Measurements from ENCODE around the gene SLC38A1.
"Not testable (repeated sequence)": the region's sequence is repeated elsewhere in the genome, so short reads cannot be mapped to it uniquely, and the experiment has no call there.

SLC38A1 gene

GRCh38 chr12:46268583-46269428, at the start of gene SLC38A1:
Gene SLC38A1, minus strand, starts transcription at chr12:46269043. Its CDS starts 29,243 bp downstream, at chr12:46239800.
- peak; percentile 60 for DNase-seq

GRCh38 chr12:46318037-46318436, 49.2 kb upstream of the SLC38A1 start:
- DNase-seq = no peak

GRCh38 chr12:46304070-46304469, 35.2 kb upstream of the SLC38A1 start:
- no peak for DNase-seq

- no peak for DNase-seq
Measured at GRCh38 chr12:46303039-46303666, 34.3 kb upstream of the SLC38A1 start.

- DNase-seq = peak; percentile 74
Measured at GRCh38 chr12:46300910-46301309, 32.1 kb upstream of the SLC38A1 start.

- peak; percentile 58 for DNase-seq
Measured at GRCh38 chr12:46299851-46300250, 31.0 kb upstream of the SLC38A1 start.

GRCh38 chr12:46298261-46298660, 29.4 kb upstream of the SLC38A1 start:
- DNase-seq = no peak

DNA sequence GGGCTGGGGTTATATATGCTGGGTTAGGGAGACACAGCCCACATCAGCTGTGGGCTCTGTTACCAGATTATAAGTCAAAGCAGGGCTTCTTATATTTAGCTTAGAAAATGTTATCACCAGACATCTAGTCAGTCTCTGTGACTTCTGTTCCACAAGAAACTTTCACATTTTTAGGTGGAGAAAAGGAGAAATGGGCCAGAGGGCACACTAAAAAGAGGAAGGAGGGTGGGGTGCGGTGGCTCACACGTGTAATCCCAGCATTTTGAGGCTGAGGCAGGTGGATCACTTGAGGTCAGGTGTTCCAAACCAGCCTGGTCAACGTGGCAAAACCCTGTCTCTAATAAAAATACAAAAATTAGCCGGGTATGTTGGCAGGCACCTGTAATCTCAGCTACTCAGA, 28.0 kb upstream of the SLC38A1 start:
- DNase-seq = no peak

DNA sequence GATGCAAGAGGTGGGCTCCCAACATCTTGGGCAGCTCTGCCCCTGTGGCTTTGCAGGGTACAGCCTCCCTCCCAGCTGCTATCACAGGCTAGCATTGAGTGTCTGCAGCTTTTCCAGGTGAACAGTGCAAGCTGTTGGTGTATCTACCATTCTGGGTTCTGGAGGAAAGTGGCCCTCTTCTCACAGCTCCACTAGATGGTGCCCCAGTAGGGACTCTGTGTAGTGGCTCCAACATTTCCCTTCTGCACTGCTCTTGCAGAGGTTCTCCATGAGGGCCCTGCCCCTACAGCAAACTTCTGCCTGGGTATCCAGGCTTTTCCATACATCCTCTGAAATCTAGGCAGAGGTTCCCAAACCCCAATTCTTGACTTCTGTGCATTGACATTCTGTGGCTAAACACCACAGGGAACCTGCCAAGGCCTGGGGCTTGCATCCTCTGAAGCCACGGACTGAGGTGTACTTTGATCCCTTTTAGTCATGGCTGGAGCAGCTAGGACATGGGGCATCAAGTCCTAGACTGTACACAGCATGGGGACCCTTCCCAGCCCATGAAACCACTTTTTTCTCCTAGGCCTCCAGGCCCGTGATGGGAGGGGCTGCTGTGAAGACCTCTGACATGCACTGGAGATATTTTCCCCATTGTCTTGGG, 24.0 kb upstream of the SLC38A1 start:
- no peak for DNase-seq

GRCh38 chr12:46291953-46292352, 23.1 kb upstream of the SLC38A1 start:
- not testable (repeated sequence) for DNase-seq

- DNase-seq = not testable (repeated sequence)
Measured at GRCh38 chr12:46285177-46285576, 16.3 kb upstream of the SLC38A1 start.

GRCh38 chr12:46282829-46283228, 14.0 kb upstream of the SLC38A1 start:
- no peak for DNase-seq

DNA sequence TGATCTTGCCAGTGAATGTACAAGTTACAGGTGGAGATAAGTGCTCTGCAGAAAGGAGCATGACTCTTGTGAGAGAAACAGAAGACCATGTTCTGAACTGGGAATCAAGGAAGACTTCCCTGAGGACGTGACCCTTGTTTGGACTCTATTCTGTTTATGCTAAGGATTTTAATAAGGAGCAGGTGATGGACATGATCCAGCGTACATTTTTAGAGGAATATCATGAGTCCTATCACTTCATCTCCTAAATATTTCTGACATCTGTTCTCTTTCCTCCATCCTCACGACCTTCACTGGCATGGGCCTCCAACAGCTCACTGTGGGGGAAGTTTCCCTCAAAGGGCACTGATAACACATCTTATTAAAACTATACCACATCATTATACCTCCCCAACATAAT, 7.9 kb upstream of the SLC38A1 start:
- DNase-seq = no peak

DNA sequence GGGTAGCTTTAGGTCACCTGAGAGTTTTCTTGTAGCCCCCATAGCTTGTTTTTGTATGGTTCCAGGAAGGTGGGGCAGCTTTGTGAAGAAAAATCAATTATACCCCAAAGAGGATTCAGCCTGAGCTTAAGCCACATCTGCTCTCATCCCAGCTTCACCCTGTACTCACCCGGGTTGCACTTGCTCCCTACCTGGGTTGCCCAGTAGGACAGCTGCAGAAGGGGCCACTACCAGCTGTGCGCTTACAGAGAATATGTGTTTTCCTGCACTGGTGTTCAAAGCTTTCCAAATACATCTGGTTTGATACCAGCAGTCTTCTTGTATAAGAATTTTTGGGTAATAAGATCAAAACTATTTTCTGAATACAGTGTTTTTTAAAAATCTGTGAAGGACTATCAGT, 3.0 kb upstream of the SLC38A1 start:
- peak; percentile 43 for DNase-seq

GRCh38 chr12:46269429-46270241, 792 bp upstream of the SLC38A1 start:
- DNase-seq = no peak

DNA sequence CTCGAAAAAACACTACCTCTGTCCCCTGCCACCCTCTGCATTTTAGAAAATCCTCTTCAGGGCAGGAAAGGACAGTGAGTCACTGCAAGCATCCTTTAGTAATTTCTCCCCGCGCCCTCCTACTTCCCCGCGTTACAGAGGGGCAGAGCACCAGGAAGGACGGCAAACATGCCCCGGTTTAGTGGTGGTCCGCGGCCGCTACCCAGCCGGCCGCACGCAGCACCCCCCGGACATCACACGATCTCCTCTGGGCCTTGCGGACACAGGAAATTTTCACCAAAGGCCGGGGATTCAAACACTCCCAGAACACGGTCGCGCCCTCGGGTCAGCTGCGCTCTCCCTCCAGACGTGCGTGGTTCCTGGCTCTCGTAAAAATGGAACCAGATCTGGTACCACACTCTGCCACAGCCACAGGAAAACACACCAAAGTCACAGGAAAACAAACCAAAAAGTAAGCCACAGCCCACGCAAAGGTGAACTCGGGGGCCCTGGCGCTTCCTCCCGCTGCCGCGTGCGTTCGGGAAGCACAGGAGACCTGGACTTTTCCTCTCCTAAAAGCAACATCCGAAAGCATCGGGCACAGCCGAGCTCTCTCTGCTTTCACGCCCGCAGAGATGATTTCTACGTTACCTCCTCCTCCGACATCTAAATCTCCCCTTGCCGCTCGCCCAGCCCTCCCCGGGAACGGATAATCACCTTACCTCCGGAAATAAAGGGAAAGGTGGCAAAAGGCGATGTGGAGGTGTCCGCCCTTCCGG, 839 bp downstream of the SLC38A1 start:
- no peak for DNase-seq

DNA sequence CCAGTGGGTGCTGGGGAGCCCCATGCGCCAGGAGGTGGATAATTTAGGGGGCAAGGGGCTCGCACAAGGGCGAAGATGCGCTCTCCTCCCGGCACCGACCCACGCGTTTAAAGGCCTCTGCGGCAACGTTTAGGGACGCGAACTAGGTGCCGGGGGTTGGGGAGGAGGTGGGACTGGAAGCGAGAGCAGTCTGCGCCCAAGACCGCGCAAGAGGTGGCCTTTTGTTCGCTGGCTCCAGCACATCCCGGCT, 1.3 kb downstream of the SLC38A1 start:
- no peak for DNase-seq

DNA sequence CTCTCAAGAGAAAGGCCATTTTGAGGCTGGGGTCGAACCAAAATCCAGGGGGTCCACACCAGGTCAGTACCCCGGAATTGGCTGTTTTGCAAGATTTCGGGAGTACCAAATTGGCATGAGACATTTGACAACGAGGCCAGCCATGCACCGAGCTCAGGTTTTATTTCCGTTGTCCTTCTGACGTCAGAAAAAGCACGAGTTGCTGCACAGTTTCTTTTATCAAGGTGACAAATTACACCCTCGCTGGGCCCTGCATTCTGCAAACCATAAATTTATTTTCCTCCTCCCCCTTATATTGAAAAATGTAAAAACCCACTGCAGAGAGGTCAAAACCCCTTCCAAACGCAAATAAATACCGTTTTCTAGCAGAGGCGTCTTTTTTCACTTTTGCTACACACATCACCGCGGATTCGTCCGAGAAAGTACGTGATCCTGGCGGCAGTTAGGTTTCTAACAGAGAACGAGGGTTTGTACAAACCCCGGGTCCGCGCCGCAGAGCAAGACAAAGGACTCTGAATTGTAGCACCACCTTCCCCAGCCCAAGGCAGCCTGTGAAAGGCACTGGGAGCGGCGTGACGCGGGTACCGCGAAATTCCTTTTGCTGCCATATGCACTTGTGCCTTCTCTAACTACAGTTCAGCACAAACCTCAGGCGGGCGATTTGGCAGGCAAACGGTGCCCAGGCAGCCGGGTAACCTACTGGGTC, 1.8 kb downstream of the SLC38A1 start:
- no peak for DNase-seq

DNA sequence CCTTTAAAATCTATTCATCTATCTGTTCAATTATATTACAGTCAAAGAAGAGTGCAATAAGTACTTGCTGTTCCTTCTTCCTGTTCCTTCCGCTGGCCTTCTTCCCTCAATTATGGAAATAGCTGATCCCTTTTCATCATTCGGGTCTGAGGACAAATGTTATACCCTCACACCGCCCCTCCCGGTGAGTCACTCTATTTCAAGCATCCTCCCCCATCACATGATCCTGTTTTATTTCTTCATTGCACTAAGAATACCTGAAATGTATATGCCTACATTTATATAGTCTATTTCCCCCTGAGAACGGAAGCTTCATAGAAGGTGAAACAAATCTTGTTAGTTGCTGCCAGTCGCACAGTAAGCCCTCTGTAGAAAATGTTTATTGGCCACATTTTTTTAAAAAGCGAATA, 2.5 kb downstream of the SLC38A1 start:
- DNase-seq = peak; percentile 10

- DNase-seq = peak; percentile 4
Measured at GRCh38 chr12:46265734-46266133, 3.1 kb downstream of the SLC38A1 start.

- no peak for DNase-seq
Measured at GRCh38 chr12:46265102-46265501, 3.7 kb downstream of the SLC38A1 start.

DNA sequence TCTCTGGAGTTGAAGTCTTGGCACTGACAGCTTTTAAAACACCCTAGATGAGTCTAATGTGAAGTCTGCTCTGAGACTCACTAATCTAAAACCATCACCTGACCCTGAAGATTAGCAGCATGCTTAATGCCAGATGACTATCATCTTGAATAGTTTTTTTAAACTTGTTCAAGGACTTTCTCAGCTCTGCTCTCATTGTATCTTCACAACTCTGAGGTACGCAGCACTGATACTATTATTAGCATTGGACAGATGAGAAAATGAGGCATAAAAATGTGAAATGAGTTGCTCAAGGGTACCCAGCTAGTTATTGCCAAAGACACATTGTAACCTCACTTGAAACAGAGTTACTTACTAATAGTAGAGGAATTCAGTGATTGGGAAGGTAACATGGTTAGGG, 4.8 kb downstream of the SLC38A1 start:
- peak; percentile 14 for DNase-seq
